GM12878 (cell line): Measurements from ENCODE around the gene SEC63.

Experiments used
- CTCF ChIP-seq, 3 experiments: IDR thresholded peaks in 2 of 3; conservative IDR thresholded peaks in 1 of 3; 2 replicates each; pipeline ENCODE4 v1.5.1; 2011; ENCODE audit warnings: low read depth in 3 of 3, low read length in 3 of 3, mild to moderate bottlenecking in 3 of 3, control low read depth in 2 of 3, moderate library complexity in 2 of 3, inconsistent platforms in 1 of 3, mixed read lengths in 1 of 3; ENCODE audit not compliant: control insufficient read depth in 2 of 3, insufficient read depth in 1 of 3; ENCODE audit errors: extremely low read depth in 1 of 3
- MAX ChIP-seq: IDR thresholded peaks from 2 replicates; pipeline ENCODE4 v1.6.1; 2012; ENCODE audit warnings: low read depth, low read length, improper control_type of control experiment
- SRF ChIP-seq, 2 experiments: IDR thresholded peaks; 2 replicates each; pipeline ENCODE4 v1.6.1; 2011; ENCODE audit warnings: low read depth in 2 of 2, low read length in 2 of 2, mild to moderate bottlenecking in 1 of 2, moderate library complexity in 1 of 2
- ZNF24 ChIP-seq: fragments of 450-650 bp; IDR thresholded peaks from 2 replicates; pipeline ENCODE4 v1.6.1; 2017; ENCODE audit warnings: antibody characterized with exemption, mild to moderate bottlenecking

- no peak for TF ChIP-seq ZNF24
- TF ChIP-seq SRF (IDR thresholded peaks at IDR 0.05; ENCODE audit: low read depth in 2 of 2, low read length in 2 of 2) = no peak
- no peak for TF ChIP-seq CTCF (IDR thresholded peaks at IDR 0.05 in 2 of 3, conservative IDR thresholded peaks at IDR 0.05 in 1 of 3; ENCODE audit: control insufficient read depth in 2 of 3, extremely low read depth in 1 of 3, insufficient read depth in 1 of 3, low read depth in 3 of 3, low read length in 3 of 3)
- TF ChIP-seq MAX = no peak
Observed at GRCh38 chr6:107917451-107918375, 40.3 kb downstream of the SEC63 start.
